Astrocyte of the spinal cord (primary cell): ENCODE measurements around the gene RPS6KA5.
A peak's percentile ranks its signal among the peaks of the same experiment; 100 is the strongest.

Experiments used
- DNase-seq: peaks from one replicate; pipeline ENCODE4 v3.0.0; 2011; ENCODE audit warnings: low read depth, low spot score
- H3K4me3 ChIP-seq: 2 replicates; pipeline ENCODE4 v1.5.1; 2011; ENCODE audit warnings: low read depth, mild to moderate bottlenecking, low read length, moderate library complexity
- CTCF ChIP-seq: IDR thresholded peaks from 2 replicates; pipeline ENCODE4 v1.5.1; 2012; ENCODE audit warnings: low read depth, mild to moderate bottlenecking, low read length, inconsistent platforms
- in situ Hi-C: cut with HindIII; loops from 2 replicates; pipeline ENCODE4 v1.10.0; 2017; ENCODE audit warnings: low sequenced_read_pairs

Gene RPS6KA5

GRCh38 chr14:90900476-90901083 lies 159.9 kb downstream of the RPS6KA5 start:
- H3K4me3 ChIP-seq = no peak overlapping the region
- TF ChIP-seq CTCF = no peak
- in situ Hi-C loops = no loop called here
- DNase-seq = peak; percentile 15

GRCh38 chr14:90897022-90897421 lies 163.4 kb downstream of the RPS6KA5 start:
- no peak overlapping the region for H3K4me3 ChIP-seq
- no peak for TF ChIP-seq CTCF
- DNase-seq = no peak
- in situ Hi-C loops = no loop called here

GRCh38 chr14:90894241-90894640 lies 166.2 kb downstream of the RPS6KA5 start:
- no peak for TF ChIP-seq CTCF
- no peak for DNase-seq
- in situ Hi-C loops = no loop called here

GRCh38 chr14:90893510-90893909 lies 166.9 kb downstream of the RPS6KA5 start:
- TF ChIP-seq CTCF = no peak
- in situ Hi-C loops = no loop called here

More at GRCh38 chr14:90894241-90894640, 166.2 kb downstream of the RPS6KA5 start:
- H3K4me3 ChIP-seq = no peak overlapping the region

GRCh38 chr14:90892970-90893369 lies 167.5 kb downstream of the RPS6KA5 start:
- in situ Hi-C loops = no loop called here
- DNase-seq = no peak
- TF ChIP-seq CTCF = no peak
- H3K4me3 ChIP-seq = no peak overlapping the region

More at GRCh38 chr14:90893510-90893909, 166.9 kb downstream of the RPS6KA5 start:
- no peak overlapping the region for H3K4me3 ChIP-seq
- DNase-seq = no peak

- H3K4me3 ChIP-seq = no peak overlapping the region
- in situ Hi-C loops = no loop called here
These were observed 169.1 kb downstream of the RPS6KA5 start for GRCh38 chr14:90891326-90891725.

More at GRCh38 chr14:90891326-90891725, 169.1 kb downstream of the RPS6KA5 start:
- TF ChIP-seq CTCF = no peak
- no peak for DNase-seq
